K562 (cell line): ENCODE data around the gene LSM4. TPM values are rescaled to one million over a fixed set of nuclear protein-coding genes. Genes with fewer than 3 reads are reported as not detected.

Experiments used
- CSDE1 ChIP-seq, 2 experiments: fragments of 450-650 bp; IDR thresholded peaks; 2 replicates each; pipeline ENCODE4 v1.6.1; 2016; ENCODE audit warnings: mild to moderate bottlenecking in 1 of 2
- FUS ChIP-seq: fragments of 200-400 bp; formaldehyde crosslinking; optimal IDR thresholded peaks from 2 replicates; pipeline ENCODE3; 2017; ENCODE audit warnings: low read depth, low read length
- HMGN3 ChIP-seq: IDR thresholded peaks from 2 replicates; pipeline ENCODE4 v1.6.1; 2011; ENCODE audit warnings: borderline replicate concordance, low read depth, mild to moderate bottlenecking, mixed read lengths, low read length; ENCODE audit not compliant: insufficient read length; ENCODE audit errors: extremely low read depth
- IRF2 ChIP-seq: sonication (generic); formaldehyde crosslinking; IDR thresholded peaks from 2 replicates; pipeline ENCODE4 v1.8.1; 2022; ENCODE audit warnings: mild to moderate bottlenecking, missing genetic modification reagents
- KLF13 ChIP-seq: fragments of 450-650 bp; IDR thresholded peaks from 2 replicates; pipeline ENCODE4 v1.6.1; 2016; ENCODE audit warnings: missing genetic modification characterization, low read depth, mild to moderate bottlenecking, missing compliant biosample characterization, moderate library complexity, borderline replicate concordance
- MEF2A ChIP-seq: IDR thresholded peaks from 2 replicates; pipeline ENCODE4 v1.6.1; 2011; ENCODE audit warnings: low read depth, mild to moderate bottlenecking, low read length, moderate library complexity; ENCODE audit not compliant: control insufficient read depth
- NRF1 ChIP-seq, 2 experiments: fragments of 450-650 bp; IDR thresholded peaks in 1 of 2; conservative IDR thresholded peaks in 1 of 2; 2 replicates each; pipeline ENCODE4 v1.6.1; 2014; ENCODE audit warnings: mild to moderate bottlenecking in 2 of 2
- POLR2AphosphoS5 ChIP-seq: IDR thresholded peaks from 2 replicates; pipeline ENCODE4 v1.6.1; 2011; ENCODE audit warnings: mild to moderate bottlenecking, low read depth, low read length, moderate library complexity; ENCODE audit not compliant: control insufficient read depth, insufficient read depth
- SRSF1 ChIP-seq: fragments of 200-400 bp; formaldehyde crosslinking; IDR thresholded peaks from 2 replicates; pipeline ENCODE4 v1.6.1; 2017; ENCODE audit warnings: mild to moderate bottlenecking, low read depth, low read length, moderate library complexity
- STAT5A ChIP-seq: IDR thresholded peaks from 2 replicates; pipeline ENCODE4 v1.6.1; 2012; ENCODE audit warnings: low read length, inconsistent platforms, borderline replicate concordance
- TCF3 ChIP-seq: sonication (generic); formaldehyde crosslinking; IDR thresholded peaks from 2 replicates; pipeline ENCODE4 v1.4.0; 2020; ENCODE audit warnings: mild to moderate bottlenecking, missing genetic modification reagents
- ZFP30 ChIP-seq: fragments of 250-450 bp; sonication (Bioruptor Pico); IDR thresholded peaks from 2 replicates; pipeline ENCODE4 v1.8.0; 2022; ENCODE audit warnings: moderate library complexity, mild to moderate bottlenecking, inconsistent platforms, borderline replicate concordance
- ZNF24 ChIP-seq: fragments of 450-650 bp; IDR thresholded peaks from 2 replicates; pipeline ENCODE4 v1.6.1; 2016
- ZNF766 ChIP-seq: fragments of 200-800 bp; sonication (Bioruptor generic); conservative IDR thresholded peaks from 2 replicates; pipeline ENCODE4 v1.6.1; 2016; ENCODE audit warnings: missing genetic modification characterization, missing compliant biosample characterization
- polyA plus RNA-seq, 8 experiments: library from polyadenylated mRNA; depleted of rRNA in 4 of 8; stranded (reverse) in 5 of 8; unstranded in 3 of 8; fragments of >200 nt; fragmentation: Nextera tagmentation in 2 of 8; fragmentation: Illumina TruSeq in 1 of 8; extraction: Ambion mirVana in 2 of 8; extraction: Trizol in 1 of 8; gene quantifications; 2 replicates each; pipeline versions ENCODE4 v1.2.1 to v1.2.3, GENCODE V29; 2011 to 2014; ENCODE audit warnings: inconsistent platforms in 1 of 8, missing spikeins in 1 of 8
- total RNA-seq, 7 experiments: library from RNA; depleted of rRNA in 6 of 7; stranded (reverse); fragments of >200 nt in 6 of 7; fragmentation: Illumina TruSeq in 2 of 7; extraction: Trizol in 2 of 7; gene quantifications; 2 replicates each; pipeline versions ENCODE4 v1.2.1 to v1.2.3, GENCODE V29; 2011 to 2021; ENCODE audit warnings: low replicate concordance in 1 of 7
- TF ChIP-seq, protein P1 (sequence below), 2 experiments: fragments of 150-350 bp in 1 of 2; IDR thresholded peaks; 2 replicates each; pipeline ENCODE4 v1.6.1; 2012 to 2016; ENCODE audit warnings: low read depth in 2 of 2, low read length in 2 of 2, mild to moderate bottlenecking in 1 of 2, moderate library complexity in 1 of 2
- TF ChIP-seq, protein P2 (sequence below): sonication (generic); formaldehyde crosslinking; IDR thresholded peaks from 2 replicates; pipeline ENCODE4 v1.8.0; 2022; ENCODE audit warnings: mild to moderate bottlenecking, missing genetic modification reagents
- TF ChIP-seq, protein P3 (sequence below): fragments of 450-650 bp; formaldehyde crosslinking; IDR thresholded peaks from 2 replicates; pipeline ENCODE4 v1.4.0; 2020; ENCODE audit warnings: mild to moderate bottlenecking, moderate library complexity
- TF ChIP-seq, protein P4 (sequence below), 3 experiments: IDR thresholded peaks in 2 of 3; conservative IDR thresholded peaks in 1 of 3; 2 replicates each; pipeline ENCODE4 v1.5.1; 2011 to 2012; ENCODE audit warnings: low read length in 3 of 3, mild to moderate bottlenecking in 3 of 3, control low read depth in 2 of 3, improper control_type of control experiment in 1 of 3, inconsistent platforms in 1 of 3, low read depth in 1 of 3, mixed read lengths in 1 of 3, moderate library complexity in 1 of 3; ENCODE audit not compliant: insufficient read depth in 2 of 3

LSM4 gene
- total and polyA plus RNA-seq, 9 of the 15 experiments (the other 6 are each of a cell fraction or from before 2014, with no cell fraction given): 11.9 to 763 (median 202) TPM

GRCh38 chr19:18281082-18282020, 41.5 kb downstream of the LSM4 start, which contains the start of gene JUND (continued):
- TF ChIP-seq, protein P1, sequence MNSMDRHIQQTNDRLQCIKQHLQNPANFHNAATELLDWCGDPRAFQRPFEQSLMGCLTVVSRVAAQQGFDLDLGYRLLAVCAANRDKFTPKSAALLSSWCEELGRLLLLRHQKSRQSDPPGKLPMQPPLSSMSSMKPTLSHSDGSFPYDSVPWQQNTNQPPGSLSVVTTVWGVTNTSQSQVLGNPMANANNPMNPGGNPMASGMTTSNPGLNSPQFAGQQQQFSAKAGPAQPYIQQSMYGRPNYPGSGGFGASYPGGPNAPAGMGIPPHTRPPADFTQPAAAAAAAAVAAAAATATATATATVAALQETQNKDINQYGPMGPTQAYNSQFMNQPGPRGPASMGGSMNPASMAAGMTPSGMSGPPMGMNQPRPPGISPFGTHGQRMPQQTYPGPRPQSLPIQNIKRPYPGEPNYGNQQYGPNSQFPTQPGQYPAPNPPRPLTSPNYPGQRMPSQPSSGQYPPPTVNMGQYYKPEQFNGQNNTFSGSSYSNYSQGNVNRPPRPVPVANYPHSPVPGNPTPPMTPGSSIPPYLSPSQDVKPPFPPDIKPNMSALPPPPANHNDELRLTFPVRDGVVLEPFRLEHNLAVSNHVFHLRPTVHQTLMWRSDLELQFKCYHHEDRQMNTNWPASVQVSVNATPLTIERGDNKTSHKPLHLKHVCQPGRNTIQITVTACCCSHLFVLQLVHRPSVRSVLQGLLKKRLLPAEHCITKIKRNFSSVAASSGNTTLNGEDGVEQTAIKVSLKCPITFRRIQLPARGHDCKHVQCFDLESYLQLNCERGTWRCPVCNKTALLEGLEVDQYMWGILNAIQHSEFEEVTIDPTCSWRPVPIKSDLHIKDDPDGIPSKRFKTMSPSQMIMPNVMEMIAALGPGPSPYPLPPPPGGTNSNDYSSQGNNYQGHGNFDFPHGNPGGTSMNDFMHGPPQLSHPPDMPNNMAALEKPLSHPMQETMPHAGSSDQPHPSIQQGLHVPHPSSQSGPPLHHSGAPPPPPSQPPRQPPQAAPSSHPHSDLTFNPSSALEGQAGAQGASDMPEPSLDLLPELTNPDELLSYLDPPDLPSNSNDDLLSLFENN (IDR thresholded peaks at IDR 0.05; ENCODE audit: low read depth in 2 of 2, low read length in 2 of 2): peak in 1 of 2 experiments; percentile 83; a peak in 2 of 4 replicates
- TF ChIP-seq STAT5A (no peak), KLF13 (no peak), HMGN3 (peak; percentile 98), SRSF1 (peak; percentile 60; the same call in 1 of the 2 replicates), TCF3 (CRISPR knock-in tag) (no peak; the same call in none of the 2 replicates), CSDE1 (IDR thresholded peaks at IDR 0.05) (peak in 1 of 2 experiments; percentile 89; a peak in 1 of 4 replicates), NRF1 (conservative IDR thresholded peaks at IDR 0.05 in 1 of 2, IDR thresholded peaks at IDR 0.05 in 1 of 2) (peak; percentile 75 to 80; a peak in 3 of 4 replicates), ZNF24 (no peak), ZFP30 (CRISPR knock-in tag) (no peak), MEF2A (0 out of 2 replicates have a peak, but pooled peaks have one; percentile 7), FUS (no peak), POLR2AphosphoS5 (peak; percentile 95; the same call in 1 of the 2 replicates), ZNF766 (peak; percentile 80), IRF2 (CRISPR knock-in tag) (no peak)
- TF ChIP-seq, protein P2, sequence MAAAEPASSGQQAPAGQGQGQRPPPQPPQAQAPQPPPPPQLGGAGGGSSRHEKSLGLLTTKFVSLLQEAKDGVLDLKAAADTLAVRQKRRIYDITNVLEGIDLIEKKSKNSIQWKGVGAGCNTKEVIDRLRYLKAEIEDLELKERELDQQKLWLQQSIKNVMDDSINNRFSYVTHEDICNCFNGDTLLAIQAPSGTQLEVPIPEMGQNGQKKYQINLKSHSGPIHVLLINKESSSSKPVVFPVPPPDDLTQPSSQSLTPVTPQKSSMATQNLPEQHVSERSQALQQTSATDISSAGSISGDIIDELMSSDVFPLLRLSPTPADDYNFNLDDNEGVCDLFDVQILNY (CRISPR knock-in tag): peak; percentile 24; the same call in 1 of the 2 replicates
- TF ChIP-seq, protein P3, sequence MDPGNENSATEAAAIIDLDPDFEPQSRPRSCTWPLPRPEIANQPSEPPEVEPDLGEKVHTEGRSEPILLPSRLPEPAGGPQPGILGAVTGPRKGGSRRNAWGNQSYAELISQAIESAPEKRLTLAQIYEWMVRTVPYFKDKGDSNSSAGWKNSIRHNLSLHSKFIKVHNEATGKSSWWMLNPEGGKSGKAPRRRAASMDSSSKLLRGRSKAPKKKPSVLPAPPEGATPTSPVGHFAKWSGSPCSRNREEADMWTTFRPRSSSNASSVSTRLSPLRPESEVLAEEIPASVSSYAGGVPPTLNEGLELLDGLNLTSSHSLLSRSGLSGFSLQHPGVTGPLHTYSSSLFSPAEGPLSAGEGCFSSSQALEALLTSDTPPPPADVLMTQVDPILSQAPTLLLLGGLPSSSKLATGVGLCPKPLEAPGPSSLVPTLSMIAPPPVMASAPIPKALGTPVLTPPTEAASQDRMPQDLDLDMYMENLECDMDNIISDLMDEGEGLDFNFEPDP (CRISPR knock-in tag): 0 out of 2 replicates have a peak, but pooled peaks have one; percentile 27
- TF ChIP-seq, protein P4, sequence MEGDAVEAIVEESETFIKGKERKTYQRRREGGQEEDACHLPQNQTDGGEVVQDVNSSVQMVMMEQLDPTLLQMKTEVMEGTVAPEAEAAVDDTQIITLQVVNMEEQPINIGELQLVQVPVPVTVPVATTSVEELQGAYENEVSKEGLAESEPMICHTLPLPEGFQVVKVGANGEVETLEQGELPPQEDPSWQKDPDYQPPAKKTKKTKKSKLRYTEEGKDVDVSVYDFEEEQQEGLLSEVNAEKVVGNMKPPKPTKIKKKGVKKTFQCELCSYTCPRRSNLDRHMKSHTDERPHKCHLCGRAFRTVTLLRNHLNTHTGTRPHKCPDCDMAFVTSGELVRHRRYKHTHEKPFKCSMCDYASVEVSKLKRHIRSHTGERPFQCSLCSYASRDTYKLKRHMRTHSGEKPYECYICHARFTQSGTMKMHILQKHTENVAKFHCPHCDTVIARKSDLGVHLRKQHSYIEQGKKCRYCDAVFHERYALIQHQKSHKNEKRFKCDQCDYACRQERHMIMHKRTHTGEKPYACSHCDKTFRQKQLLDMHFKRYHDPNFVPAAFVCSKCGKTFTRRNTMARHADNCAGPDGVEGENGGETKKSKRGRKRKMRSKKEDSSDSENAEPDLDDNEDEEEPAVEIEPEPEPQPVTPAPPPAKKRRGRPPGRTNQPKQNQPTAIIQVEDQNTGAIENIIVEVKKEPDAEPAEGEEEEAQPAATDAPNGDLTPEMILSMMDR (IDR thresholded peaks at IDR 0.05 in 2 of 3, conservative IDR thresholded peaks at IDR 0.05 in 1 of 3; ENCODE audit: insufficient read depth in 2 of 3, low read depth in 1 of 3, low read length in 3 of 3): peak in 1 of 3 experiments; percentile 14; a peak in 1 of 6 replicates
